GM18867 (cell line): ENCODE data around the gene PCED1B.
A peak's percentile ranks its signal among the peaks of the same experiment; 100 is the strongest.
"Not testable (repeated sequence)": the region's sequence is repeated elsewhere in the genome, so short reads cannot be mapped to it uniquely, and the experiment has no call there.

Experiments used
- ATAC-seq: cut with Tn5 transposase; IDR thresholded peaks from one replicate; pipeline ENCODE4 v1.9.1; 2021; ENCODE audit warnings: mild to moderate bottlenecking, moderate library complexity; ENCODE audit not compliant: unreplicated experiment

The PCED1B gene

GRCh38 chr12:47160316-47161244 is 81.2 kb downstream of the PCED1B start:
- no peak for ATAC-seq

- no peak for ATAC-seq
These were observed 84.7 kb downstream of the PCED1B start for GRCh38 chr12:47164116-47164515.

- no peak for ATAC-seq
These were observed 85.5 kb downstream of the PCED1B start for GRCh38 chr12:47164724-47165439.

GRCh38 chr12:47165934-47166333 is 86.5 kb downstream of the PCED1B start:
- ATAC-seq: no peak

- ATAC-seq: no peak
These were observed 86.9 kb downstream of the PCED1B start for GRCh38 chr12:47166365-47166764.

- ATAC-seq: not testable (repeated sequence)
These were observed 90.9 kb downstream of the PCED1B start for GRCh38 chr12:47170281-47170680.

- ATAC-seq: no peak
These were observed 98.6 kb downstream of the PCED1B start for GRCh38 chr12:47178014-47178413.

- peak; percentile 75 for ATAC-seq
These were observed 102.9 kb downstream of the PCED1B start for GRCh38 chr12:47182164-47182938.

- no peak for ATAC-seq
These were observed 104.8 kb downstream of the PCED1B start for GRCh38 chr12:47184229-47184628.

- ATAC-seq: no peak
These were observed 105.4 kb downstream of the PCED1B start for GRCh38 chr12:47184813-47185212.

GRCh38 chr12:47186246-47186645 is 106.8 kb downstream of the PCED1B start:
- ATAC-seq: no peak

GRCh38 chr12:47188576-47189441 is 109.4 kb downstream of the PCED1B start:
- ATAC-seq: no peak

- no peak for ATAC-seq
These were observed 110.3 kb downstream of the PCED1B start for GRCh38 chr12:47189728-47190127.

- no peak for ATAC-seq
These were observed 110.9 kb downstream of the PCED1B start for GRCh38 chr12:47190271-47190750.

- ATAC-seq: no peak
These were observed 111.5 kb downstream of the PCED1B start for GRCh38 chr12:47190905-47191304.

- ATAC-seq: no peak
These were observed 112.6 kb downstream of the PCED1B start for GRCh38 chr12:47192051-47192450.

GRCh38 chr12:47193066-47193465 is 113.6 kb downstream of the PCED1B start:
- no peak for ATAC-seq

- ATAC-seq: no peak
These were observed 115.1 kb downstream of the PCED1B start for GRCh38 chr12:47194501-47194900.

- no peak for ATAC-seq
These were observed 121.0 kb downstream of the PCED1B start for GRCh38 chr12:47200446-47200845.

- not testable (repeated sequence) for ATAC-seq
These were observed 121.8 kb downstream of the PCED1B start for GRCh38 chr12:47201190-47201589.
